COLO668 (cell line): ENCODE measurements around the gene ANO10.
"Not testable (repeated sequence)": the region's sequence is repeated elsewhere in the genome, so short reads cannot be mapped to it uniquely, and the experiment has no call there.

Source experiments
- DNase-seq: peaks from one replicate; lab custom pipeline; 2025; ENCODE audit not compliant: unreplicated experiment; lab: John Stamatoyannopoulos, UW

ANO10 gene

GRCh38 chr3:43478839-43479238 lies 143.0 kb downstream of the ANO10 start:
- not testable (repeated sequence) for DNase-seq

- no peak for DNase-seq
Measured at GRCh38 chr3:43478118-43478785, 143.6 kb downstream of the ANO10 start.

- DNase-seq: no peak
Measured at GRCh38 chr3:43477600-43477999, 144.2 kb downstream of the ANO10 start.

GRCh38 chr3:43473737-43474136 lies 148.1 kb downstream of the ANO10 start:
- no peak for DNase-seq

- DNase-seq: no peak
Measured at GRCh38 chr3:43473244-43473643, 148.6 kb downstream of the ANO10 start.

- no peak for DNase-seq
Measured at GRCh38 chr3:43468133-43468532, 153.7 kb downstream of the ANO10 start.

- peak; percentile 12 for DNase-seq
Measured at GRCh38 chr3:43465109-43465508, 156.7 kb downstream of the ANO10 start.

GRCh38 chr3:43462566-43462965 lies 159.2 kb downstream of the ANO10 start:
- not testable (repeated sequence) for DNase-seq

- DNase-seq: no peak
Measured at GRCh38 chr3:43461345-43461744, 160.5 kb downstream of the ANO10 start.

GRCh38 chr3:43457038-43457437 lies 164.8 kb downstream of the ANO10 start:
- DNase-seq: not testable (repeated sequence)

- no peak for DNase-seq
Measured at GRCh38 chr3:43455233-43455632, 166.6 kb downstream of the ANO10 start.

- no peak for DNase-seq
Measured at GRCh38 chr3:43453981-43454380, 167.8 kb downstream of the ANO10 start.

GRCh38 chr3:43451670-43452254 lies 170.0 kb downstream of the ANO10 start:
- DNase-seq: no peak

- DNase-seq: no peak
Measured at GRCh38 chr3:43448098-43448497, 173.7 kb downstream of the ANO10 start.

- DNase-seq: no peak
Measured at GRCh38 chr3:43445820-43446219, 176.0 kb downstream of the ANO10 start.

GRCh38 chr3:43442872-43443395 lies 178.9 kb downstream of the ANO10 start:
- DNase-seq: no peak

- no peak for DNase-seq
Measured at GRCh38 chr3:43436507-43437140, 185.2 kb downstream of the ANO10 start.

GRCh38 chr3:43435706-43436105 lies 186.1 kb downstream of the ANO10 start:
- DNase-seq: no peak

- DNase-seq: no peak
Measured at GRCh38 chr3:43434431-43434830, 187.4 kb downstream of the ANO10 start.

GRCh38 chr3:43432462-43432861 lies 189.3 kb downstream of the ANO10 start:
- DNase-seq: no peak

GRCh38 chr3:43426388-43426787 lies 195.4 kb downstream of the ANO10 start:
- no peak for DNase-seq

- DNase-seq: no peak
Measured at GRCh38 chr3:43425829-43426228, 196.0 kb downstream of the ANO10 start.
